Stomach (tissue), 4 donors: ENCODE measurements around the gene KDM6A.

ENCODE experiments used
- CTCF ChIP-seq, 7 experiments: fragments of 450-650 bp in 4 of 7; fragments of 200-600 bp in 3 of 7; sonication (generic) in 3 of 7; IDR thresholded peaks; one replicate each; pipeline ENCODE4 v1.5.1; 2016 to 2019; ENCODE audit warnings: antibody characterized with exemption in 7 of 7, control low read depth in 2 of 7, mild to moderate bottlenecking in 1 of 7
- POLR2A ChIP-seq, 4 donors: fragments of 450-650 bp; IDR thresholded peaks; one replicate each; pipeline ENCODE4 v1.6.1; 2016; ENCODE audit warnings: antibody characterized with exemption in 4 of 4, control low read depth in 2 of 4, mild to moderate bottlenecking in 1 of 4, moderate library complexity in 1 of 4
- POLR2AphosphoS5 ChIP-seq, 3 donors: sonication (generic); formaldehyde crosslinking; IDR thresholded peaks; one replicate each; pipeline ENCODE4 v1.6.1; 2016; ENCODE audit warnings: antibody characterized with exemption in 3 of 3

GRCh38 chrX:44843753-44844152 is 29.2 kb upstream of the KDM6A start, which contains the start of gene DUSP21:
- TF ChIP-seq CTCF (IDR thresholded peaks at IDR 0.05) (no peak), POLR2A (IDR thresholded peaks at IDR 0.05) (no peak), POLR2AphosphoS5 (IDR thresholded peaks at IDR 0.05) (no peak)
